ENCODE data around the gene TCP1.
"Not testable (repeated sequence)": the region's sequence is repeated elsewhere in the genome, so short reads cannot be mapped to it uniquely, and the experiment has no call there.

TCP1 gene

DNA sequence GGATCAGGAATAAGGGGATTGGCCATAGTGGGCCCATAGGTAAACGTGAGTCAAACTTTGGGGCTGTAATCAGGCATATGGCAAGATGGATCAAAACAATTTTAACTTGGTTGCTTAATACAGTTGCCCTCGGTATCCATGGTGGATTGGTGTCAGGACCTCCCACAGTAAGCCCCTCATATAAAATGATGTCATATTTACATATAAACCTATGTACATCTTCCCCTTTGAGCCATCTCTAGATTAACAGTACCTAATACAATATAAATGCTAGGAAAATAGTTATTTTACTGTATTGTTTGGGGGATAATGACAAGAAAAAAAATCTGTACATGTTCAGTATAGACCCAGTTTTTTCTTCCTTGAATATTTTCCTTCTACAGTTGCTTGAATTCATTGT, 35.0 kb downstream of the TCP1 start:
- TF ChIP-seq, protein P1, sequence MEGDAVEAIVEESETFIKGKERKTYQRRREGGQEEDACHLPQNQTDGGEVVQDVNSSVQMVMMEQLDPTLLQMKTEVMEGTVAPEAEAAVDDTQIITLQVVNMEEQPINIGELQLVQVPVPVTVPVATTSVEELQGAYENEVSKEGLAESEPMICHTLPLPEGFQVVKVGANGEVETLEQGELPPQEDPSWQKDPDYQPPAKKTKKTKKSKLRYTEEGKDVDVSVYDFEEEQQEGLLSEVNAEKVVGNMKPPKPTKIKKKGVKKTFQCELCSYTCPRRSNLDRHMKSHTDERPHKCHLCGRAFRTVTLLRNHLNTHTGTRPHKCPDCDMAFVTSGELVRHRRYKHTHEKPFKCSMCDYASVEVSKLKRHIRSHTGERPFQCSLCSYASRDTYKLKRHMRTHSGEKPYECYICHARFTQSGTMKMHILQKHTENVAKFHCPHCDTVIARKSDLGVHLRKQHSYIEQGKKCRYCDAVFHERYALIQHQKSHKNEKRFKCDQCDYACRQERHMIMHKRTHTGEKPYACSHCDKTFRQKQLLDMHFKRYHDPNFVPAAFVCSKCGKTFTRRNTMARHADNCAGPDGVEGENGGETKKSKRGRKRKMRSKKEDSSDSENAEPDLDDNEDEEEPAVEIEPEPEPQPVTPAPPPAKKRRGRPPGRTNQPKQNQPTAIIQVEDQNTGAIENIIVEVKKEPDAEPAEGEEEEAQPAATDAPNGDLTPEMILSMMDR (IDR thresholded peaks at IDR 0.05; ENCODE audit: poor library complexity, severe bottlenecking): no peak
- Histone ChIP-seq H3K27me3 (ENCODE audit: insufficient read depth, poor library complexity, severe bottlenecking) (no peaks in the 10 kb centered on the region), H3K36me3 (ENCODE audit: low read depth) (peaks cover 78% of the 10 kb centered on the region), H3K4me3 (ENCODE audit: severe bottlenecking) (no peak overlapping the region), H3K9me3 (ENCODE audit: severe bottlenecking) (no peaks in the 10 kb centered on the region), H3K27ac (ENCODE audit: poor library complexity, severe bottlenecking) (no peak overlapping the region), H3K4me1 (ENCODE audit: insufficient read depth, poor library complexity, severe bottlenecking) (peaks cover 6% of the 10 kb centered on the region)
- ATAC-seq (ENCODE audit: low read depth) (no peak), DNase-seq (ENCODE audit: low spot score) (no peak)

DNA sequence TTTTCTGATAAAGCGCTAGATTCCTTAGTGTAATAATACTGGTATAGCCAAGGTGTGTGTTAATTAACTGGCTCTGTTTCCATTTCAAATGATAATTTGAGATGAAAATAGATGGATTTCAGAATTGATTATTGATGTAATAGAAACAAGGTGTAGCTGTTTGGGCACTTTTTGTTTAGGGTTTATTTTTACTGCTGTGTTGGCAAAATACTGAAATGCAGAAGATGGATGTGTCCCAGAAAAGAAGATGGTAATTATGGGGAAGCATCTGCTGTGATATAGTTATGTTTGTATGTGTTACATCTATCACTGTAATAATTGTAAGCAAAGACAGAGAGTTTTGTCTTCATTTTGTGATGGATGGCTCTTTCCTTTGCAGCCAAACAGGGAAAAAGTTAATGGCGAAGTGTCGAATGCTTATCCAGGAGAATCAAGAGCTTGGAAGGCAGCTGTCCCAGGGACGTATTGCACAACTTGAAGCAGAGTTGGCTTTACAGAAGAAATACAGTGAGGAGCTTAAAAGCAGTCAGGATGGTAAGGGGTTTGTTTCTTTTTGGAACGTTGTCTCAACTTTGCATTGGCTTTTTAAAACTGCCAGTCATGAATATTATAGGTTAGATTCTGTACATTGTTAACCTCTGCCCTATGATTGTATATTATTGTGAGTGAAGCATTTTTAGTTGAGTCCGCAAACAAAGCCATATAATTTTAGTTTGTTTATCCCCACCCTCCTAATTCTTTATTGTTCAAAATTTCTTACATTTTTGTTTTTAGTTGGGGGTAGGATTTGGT, 36.1 kb downstream of the TCP1 start:
- peaks cover 87% of the 10 kb centered on the region for H3K36me3 ChIP-seq (ENCODE audit: low read depth)
- ATAC-seq (ENCODE audit: low read depth) (no peak), DNase-seq (ENCODE audit: low spot score) (no peak)
- TF ChIP-seq, protein P1 (IDR thresholded peaks at IDR 0.05; ENCODE audit: poor library complexity, severe bottlenecking): no peak
- H3K27ac ChIP-seq (ENCODE audit: poor library complexity, severe bottlenecking): no peak overlapping the region
- H3K27me3 ChIP-seq (ENCODE audit: insufficient read depth, poor library complexity, severe bottlenecking): no peaks in the 10 kb centered on the region
- H3K9me3 ChIP-seq (ENCODE audit: severe bottlenecking): no peaks in the 10 kb centered on the region
- H3K4me1 ChIP-seq (ENCODE audit: insufficient read depth, poor library complexity, severe bottlenecking): peaks cover under 1% of the 10 kb centered on the region
- no peak overlapping the region for H3K4me3 ChIP-seq (ENCODE audit: severe bottlenecking)

DNA sequence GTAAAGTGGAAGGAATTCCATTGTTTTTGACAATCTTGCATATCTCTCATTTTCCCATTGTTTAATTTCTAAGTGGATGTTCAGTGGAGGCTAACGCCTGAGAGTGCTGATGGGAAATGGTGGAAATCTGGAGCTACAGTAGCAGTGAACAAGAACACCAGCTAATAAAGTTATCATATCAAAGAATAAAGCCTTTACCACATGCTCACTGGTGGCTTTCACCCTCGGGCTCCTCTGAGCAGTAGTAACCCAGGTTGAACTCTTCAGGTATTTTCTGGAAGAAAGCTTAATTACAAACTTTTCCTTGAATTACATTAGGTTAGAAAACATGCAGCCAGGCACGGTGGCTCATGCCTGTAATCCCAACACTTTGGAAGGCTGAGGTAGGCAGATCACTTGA, 38.0 kb downstream of the TCP1 start:
- Histone ChIP-seq H3K27me3 (ENCODE audit: insufficient read depth, poor library complexity, severe bottlenecking) (no peaks in the 10 kb centered on the region), H3K4me1 (ENCODE audit: insufficient read depth, poor library complexity, severe bottlenecking) (no peaks in the 10 kb centered on the region), H3K36me3 (ENCODE audit: low read depth) (peaks cover 96% of the 10 kb centered on the region), H3K27ac (ENCODE audit: poor library complexity, severe bottlenecking) (no peak overlapping the region), H3K9me3 (ENCODE audit: severe bottlenecking) (no peaks in the 10 kb centered on the region), H3K4me3 (ENCODE audit: severe bottlenecking) (no peak overlapping the region)
- DNase-seq (ENCODE audit: low spot score) (no peak), ATAC-seq (ENCODE audit: low read depth) (no peak)
- TF ChIP-seq, protein P1 (IDR thresholded peaks at IDR 0.05; ENCODE audit: poor library complexity, severe bottlenecking): no peak

DNA sequence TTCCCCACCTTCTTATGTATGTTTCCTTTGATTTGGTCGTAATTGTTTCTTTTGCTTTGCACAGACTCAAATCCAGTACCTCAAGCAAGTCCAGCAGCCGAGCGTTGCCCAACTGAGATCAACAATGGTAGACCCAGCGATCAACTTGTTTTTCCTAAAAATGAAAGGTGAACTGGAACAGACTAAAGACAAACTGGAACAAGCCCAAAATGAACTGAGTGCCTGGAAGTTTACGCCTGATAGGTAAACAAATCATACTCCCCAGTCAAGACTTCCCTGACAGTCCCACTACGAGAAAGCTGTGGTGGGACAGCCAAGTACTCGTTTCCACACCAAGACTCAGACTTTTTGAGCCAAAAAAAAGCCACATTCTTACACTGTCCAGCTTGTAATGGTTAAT, 41.3 kb downstream of the TCP1 start:
- not testable (repeated sequence) for H3K27ac ChIP-seq (ENCODE audit: poor library complexity, severe bottlenecking); DNase-seq (ENCODE audit: low spot score); H3K27me3 ChIP-seq (ENCODE audit: insufficient read depth, poor library complexity, severe bottlenecking); H3K4me3 ChIP-seq (ENCODE audit: severe bottlenecking); H3K4me1 ChIP-seq (ENCODE audit: insufficient read depth, poor library complexity, severe bottlenecking); ATAC-seq (ENCODE audit: low read depth); H3K9me3 ChIP-seq (ENCODE audit: severe bottlenecking)
- peaks cover 98% of the 10 kb centered on the region for H3K36me3 ChIP-seq (ENCODE audit: low read depth)

DNA sequence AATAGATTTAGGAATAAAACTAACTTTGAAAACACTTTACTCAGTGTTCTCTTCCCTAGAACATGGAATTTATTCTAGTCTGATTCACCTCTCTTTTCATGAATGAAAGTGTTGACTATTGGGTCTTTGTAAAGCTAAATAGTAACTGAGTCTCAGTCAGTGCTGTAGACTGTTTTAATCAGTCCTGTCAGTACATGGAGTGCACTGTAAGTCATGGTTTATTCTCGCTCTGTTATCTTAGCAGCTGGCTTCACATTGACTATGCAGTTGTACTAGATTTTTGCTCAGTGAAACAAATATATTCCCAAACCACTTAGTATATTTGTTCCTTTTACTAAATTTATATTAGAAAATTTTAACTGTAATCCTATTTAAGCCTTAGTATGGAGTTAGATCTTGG, 42.6 kb downstream of the TCP1 start:
- Histone ChIP-seq H3K9me3 (ENCODE audit: severe bottlenecking) (no peaks in the 10 kb centered on the region), H3K36me3 (ENCODE audit: low read depth) (peaks cover 98% of the 10 kb centered on the region)

More for the DNA sequence above, 42.6 kb downstream of the TCP1 start:
- no peak for DNase-seq (ENCODE audit: low spot score)
- Histone ChIP-seq H3K4me3 (ENCODE audit: severe bottlenecking) (no peak overlapping the region), H3K4me1 (ENCODE audit: insufficient read depth, poor library complexity, severe bottlenecking) (no peaks in the 10 kb centered on the region), H3K27me3 (ENCODE audit: insufficient read depth, poor library complexity, severe bottlenecking) (no peaks in the 10 kb centered on the region), H3K27ac (ENCODE audit: poor library complexity, severe bottlenecking) (no peak overlapping the region)
- TF ChIP-seq, protein P1 (IDR thresholded peaks at IDR 0.05; ENCODE audit: poor library complexity, severe bottlenecking): no peak
- ATAC-seq (ENCODE audit: low read depth): no peak
